Neural cell (in vitro differentiated cells): Measurements from ENCODE around the gene TLN1. TPM values are rescaled to one million over a fixed set of nuclear protein-coding genes. Genes with fewer than 3 reads are reported as not detected.
A peak's percentile ranks its signal among the peaks of the same experiment; 100 is the strongest.

Experiments used
- H2AFZ ChIP-seq: fragments of 200-600, 300-800 bp; sonication (generic), shearing (Covaris generic); 2 replicates; pipeline ENCODE4 v1.6.0; 2014; ENCODE audit warnings: low read depth, mild to moderate bottlenecking, antibody characterized with exemption, low read length, moderate library complexity
- H3F3A ChIP-seq: fragments of 200-600 bp; shearing (Covaris generic); 2 replicates; pipeline ENCODE4 v1.6.1; 2016; ENCODE audit warnings: mild to moderate bottlenecking, moderate library complexity, mixed read lengths, antibody characterized with exemption, low read length; ENCODE audit not compliant: insufficient read depth, poor library complexity, severe bottlenecking
- H3K27ac ChIP-seq: fragments of 200-600, 300-800 bp; sonication (generic), shearing (Covaris generic); 2 replicates; pipeline ENCODE4 v1.5.1; 2014; ENCODE audit warnings: mild to moderate bottlenecking, low read length, moderate library complexity
- H3K27me3 ChIP-seq: fragments of 300-800, 200-600 bp; sonication (generic), shearing (Covaris generic); 2 replicates; pipeline ENCODE4 v1.6.0; 2014; ENCODE audit warnings: mild to moderate bottlenecking, low read depth, low read length, moderate library complexity; ENCODE audit not compliant: insufficient read depth
- H3K36me3 ChIP-seq: fragments of 300-800, 200-600 bp; sonication (generic), shearing (Covaris generic); 2 replicates; pipeline ENCODE4 v1.5.1; 2014; ENCODE audit warnings: mild to moderate bottlenecking, antibody characterized with exemption, low read length, moderate library complexity; ENCODE audit not compliant: insufficient read depth
- H3K4me2 ChIP-seq: fragments of 300-800, 200-600 bp; sonication (generic), shearing (Covaris generic); 2 replicates; pipeline ENCODE4 v1.6.0; 2014; ENCODE audit warnings: mild to moderate bottlenecking, low read length
- H3K4me3 ChIP-seq: fragments of 300-800, 200-600 bp; sonication (generic), shearing (Covaris generic); 2 replicates; pipeline ENCODE4 v1.5.1; 2014; ENCODE audit warnings: mild to moderate bottlenecking, low read length, moderate library complexity
- H3K79me2 ChIP-seq: fragments of 200-600 bp; shearing (Covaris generic); replicated peaks from 2 replicates; pipeline ENCODE4 v1.6.0; 2014; ENCODE audit warnings: mild to moderate bottlenecking, low read length, moderate library complexity; ENCODE audit not compliant: insufficient read depth
- H3K9ac ChIP-seq: fragments of 300-800, 200-600 bp; sonication (generic), shearing (Covaris generic); 2 replicates; pipeline ENCODE4 v1.6.1; 2016; ENCODE audit warnings: mild to moderate bottlenecking, low read length, mixed read lengths
- H3K9me2 ChIP-seq: fragments of 200-600 bp; shearing (Covaris generic); 2 replicates; pipeline ENCODE4 v1.6.1; 2016; ENCODE audit warnings: mild to moderate bottlenecking, low read length, mixed read lengths; ENCODE audit not compliant: insufficient read depth
- H3K9me3 ChIP-seq: fragments of 200-600, 300-800 bp; sonication (generic), shearing (Covaris generic); 2 replicates; pipeline ENCODE4 v1.6.1; 2016; ENCODE audit warnings: mild to moderate bottlenecking, mixed run types, low read length, moderate library complexity, mixed read lengths
- H4K20me1 ChIP-seq: fragments of 200-600 bp; shearing (Covaris generic); 2 replicates; pipeline ENCODE4 v1.6.1; 2016; ENCODE audit warnings: mild to moderate bottlenecking, mixed run types; ENCODE audit not compliant: insufficient read depth
- CTCF ChIP-seq: fragments of 450-650 bp; IDR thresholded peaks from 2 replicates; pipeline ENCODE4 v1.5.1; 2014; ENCODE audit warnings: antibody characterized with exemption, mild to moderate bottlenecking, moderate library complexity; ENCODE audit not compliant: poor library complexity, severe bottlenecking
- EP300 ChIP-seq: fragments of 450-650 bp; conservative IDR thresholded peaks from 2 replicates; pipeline ENCODE4 v1.6.1; 2014; ENCODE audit warnings: antibody characterized with exemption, mild to moderate bottlenecking, moderate library complexity; ENCODE audit not compliant: poor library complexity, severe bottlenecking
- EZH2 ChIP-seq: fragments of 200-600, 300-800 bp; shearing (Covaris generic), sonication (generic); IDR thresholded peaks from 2 replicates; pipeline ENCODE4 v1.6.1; 2014; ENCODE audit warnings: antibody characterized with exemption, low read length, borderline replicate concordance, mild to moderate bottlenecking; ENCODE audit not compliant: insufficient read depth, poor library complexity, severe bottlenecking
- MXI1 ChIP-seq: fragments of 450-650 bp; conservative IDR thresholded peaks from 2 replicates; pipeline ENCODE4 v1.6.1; 2014; ENCODE audit warnings: antibody characterized with exemption, mild to moderate bottlenecking; ENCODE audit not compliant: poor library complexity, severe bottlenecking
- POLR2AphosphoS5 ChIP-seq: IDR thresholded peaks from 2 replicates; pipeline ENCODE4 v1.6.1; 2012
- RAD21 ChIP-seq: fragments of 450-650 bp; conservative IDR thresholded peaks from 2 replicates; pipeline ENCODE4 v1.6.1; 2014; ENCODE audit warnings: antibody characterized with exemption, mild to moderate bottlenecking, moderate library complexity
- REST ChIP-seq: IDR thresholded peaks from 2 replicates; pipeline ENCODE4 v1.6.1; 2012; ENCODE audit warnings: borderline replicate concordance
- SMC3 ChIP-seq: fragments of 450-650 bp; conservative IDR thresholded peaks from 2 replicates; pipeline ENCODE4 v1.6.1; 2014; ENCODE audit warnings: antibody characterized with exemption, mild to moderate bottlenecking, moderate library complexity; ENCODE audit not compliant: poor library complexity
- TAF1 ChIP-seq: IDR thresholded peaks from 2 replicates; pipeline ENCODE4 v1.6.1; 2012; ENCODE audit warnings: low read depth
- polyA plus RNA-seq: library from polyadenylated mRNA; depleted of rRNA; stranded (reverse); fragments of >200 nt; gene quantifications from 2 replicates; pipeline ENCODE4 v1.2.3, GENCODE V29; 2014

Gene TLN1
- polyA plus RNA-seq, 1 donor from 2014 or later: 7.1 TPM

- Histone ChIP-seq H3K36me3 (peaks cover 8% of the 10 kb centered on the region), H3K4me2 (peak within 1 kb of the TSS; percentile 80), H3K9ac (peak within 1 kb of the TSS; percentile 54), H3F3A (no peaks in the 10 kb centered on the region), H3K9me3 (no peaks in the 10 kb centered on the region), H3K79me2 (no peaks in the 10 kb centered on the region), H4K20me1 (no peaks in the 10 kb centered on the region), H3K27me3 (no peaks in the 10 kb centered on the region), H3K9me2 (no peaks in the 10 kb centered on the region), H2AFZ (peak within 1 kb of the TSS; percentile 45), H3K27ac (no peak within 1 kb of the TSS), H3K4me3 (peak within 1 kb of the TSS; percentile 82)
- TF ChIP-seq MXI1 (peak; percentile 97), RAD21 (peak; percentile 14), EP300 (peak; percentile 26), EZH2 (no peak), SMC3 (no peak), CTCF (peak; percentile 60)
Observed at GRCh38 chr9:35664531-35665470, 67.2 kb downstream of the TLN1 start, which contains the start of gene ARHGEF39. ARHGEF39 (minus strand) TSS chr9:35665195; CDS start chr9:35665169, 26 bp downstream.

- Histone ChIP-seq H3K9me2 (no peaks in the 10 kb centered on the region), H3K9ac (no peak overlapping the region), H3K4me3 (no peak overlapping the region), H3K4me2 (no peak overlapping the region), H3K27ac (no peak overlapping the region), H4K20me1 (no peaks in the 10 kb centered on the region), H3K36me3 (peaks cover 8% of the 10 kb centered on the region), H3F3A (no peaks in the 10 kb centered on the region), H2AFZ (no peak overlapping the region), H3K9me3 (no peaks in the 10 kb centered on the region), H3K27me3 (no peaks in the 10 kb centered on the region), H3K79me2 (peaks cover 6% of the 10 kb centered on the region)
- no peak for TF ChIP-seq CTCF
- no peak for TF ChIP-seq EP300
- no peak for TF ChIP-seq REST
- no peak for TF ChIP-seq EZH2
- no peak for TF ChIP-seq RAD21
- no peak for TF ChIP-seq TAF1
- TF ChIP-seq POLR2AphosphoS5: no peak
- no peak for TF ChIP-seq MXI1
- no peak for TF ChIP-seq SMC3
Observed at GRCh38 chr9:35662437-35662836, 69.6 kb downstream of the TLN1 start.
